Mucosa of stomach (tissue), 1 donor: Measurements from ENCODE around the gene VAV3.

ENCODE experiments used
- H3K27me3 ChIP-seq: one replicate; pipeline ENCODE4 v1.7.0; 2013; ENCODE audit warnings: mild to moderate bottlenecking, low read length; ENCODE audit not compliant: control insufficient read depth, insufficient read depth
- H3K36me3 ChIP-seq: one replicate; pipeline ENCODE4 v1.7.0; 2013; ENCODE audit warnings: low read length; ENCODE audit not compliant: control insufficient read depth, insufficient read depth
- H3K4me1 ChIP-seq: one replicate; pipeline ENCODE4 v1.7.0; 2013; ENCODE audit warnings: mild to moderate bottlenecking, low read length; ENCODE audit not compliant: control insufficient read depth, insufficient read depth
- H3K4me3 ChIP-seq: one replicate; pipeline ENCODE4 v1.7.0; 2013; ENCODE audit warnings: low read length
- H3K9ac ChIP-seq: one replicate; pipeline ENCODE4 v1.7.0; 2013; ENCODE audit warnings: mild to moderate bottlenecking, low read length, moderate library complexity
- H3K9me3 ChIP-seq: one replicate; pipeline ENCODE4 v1.7.0; 2013; ENCODE audit warnings: mild to moderate bottlenecking, low read length, moderate library complexity; ENCODE audit not compliant: control insufficient read depth
- donor health status: Pancreatic carcinoma.

VAV3 gene

DNA sequence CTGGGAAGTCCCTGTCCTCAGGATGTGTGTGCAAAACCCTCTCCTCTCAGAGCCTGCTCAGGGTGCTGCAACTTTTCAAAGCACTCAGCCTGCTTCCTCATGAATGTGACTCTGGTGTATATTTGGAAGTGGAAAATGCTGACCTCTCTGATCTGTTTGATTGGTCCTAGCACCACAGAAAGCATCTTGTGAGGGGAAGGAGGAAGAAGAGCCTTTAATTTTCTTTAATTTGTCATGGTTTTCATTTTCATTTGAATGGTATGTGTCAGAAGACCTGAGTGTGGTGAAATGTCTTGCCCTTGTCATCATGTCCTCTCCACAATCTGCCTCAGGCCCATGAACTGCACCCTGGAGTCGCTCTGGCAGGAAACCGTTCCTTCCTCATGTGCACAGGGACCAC lies 440.7 kb downstream of the VAV3 start:
- Histone ChIP-seq H3K27me3 (no peaks in the 10 kb centered on the region), H3K4me3 (no peak overlapping the region), H3K4me1 (no peaks in the 10 kb centered on the region), H3K36me3 (no peaks in the 10 kb centered on the region), H3K9me3 (no peaks in the 10 kb centered on the region), H3K9ac (no peak overlapping the region)

DNA sequence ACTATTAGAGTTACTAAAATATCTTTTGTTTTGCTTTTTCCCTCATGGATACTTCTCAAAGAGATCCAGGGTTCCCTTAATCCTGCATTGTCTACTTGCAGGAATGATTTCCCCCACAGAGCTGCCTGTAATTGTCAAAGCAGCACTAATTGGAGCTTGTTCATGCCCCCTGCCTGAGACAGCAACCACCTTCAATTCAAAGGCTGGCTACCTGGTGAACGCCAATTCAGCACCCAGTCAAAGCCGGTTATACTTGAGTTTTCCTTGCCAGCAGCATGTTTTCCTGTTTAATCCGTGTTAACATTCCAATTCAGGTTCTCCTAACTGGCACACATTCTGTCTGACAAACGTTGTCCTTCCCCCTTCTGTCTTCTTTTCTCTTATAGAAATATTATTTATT lies 441.2 kb downstream of the VAV3 start:
- Histone ChIP-seq H3K9ac (no peak overlapping the region), H3K4me3 (no peak overlapping the region), H3K27me3 (no peaks in the 10 kb centered on the region), H3K36me3 (no peaks in the 10 kb centered on the region), H3K9me3 (no peaks in the 10 kb centered on the region), H3K4me1 (no peaks in the 10 kb centered on the region)

DNA sequence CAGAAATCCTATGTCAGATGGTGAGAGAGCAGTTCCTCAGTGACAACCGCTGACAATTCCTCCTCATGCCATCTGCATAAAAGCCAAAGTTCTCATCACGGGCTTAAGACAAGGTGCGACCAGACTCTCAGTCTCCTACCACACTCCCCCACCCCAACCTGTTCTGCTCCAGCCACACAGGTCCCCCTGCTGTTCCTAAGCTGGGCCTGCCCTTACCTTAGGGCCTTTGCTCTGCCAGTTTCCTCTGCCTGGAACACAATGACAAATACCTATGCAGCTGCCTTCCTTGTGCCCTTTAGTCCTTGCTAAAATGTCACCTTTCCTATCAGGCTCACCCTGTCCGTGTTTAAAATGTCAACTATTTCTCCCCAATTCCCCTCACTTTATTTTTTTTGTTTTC lies 441.9 kb downstream of the VAV3 start:
- Histone ChIP-seq H3K9me3 (no peaks in the 10 kb centered on the region), H3K27me3 (no peaks in the 10 kb centered on the region), H3K36me3 (no peaks in the 10 kb centered on the region), H3K9ac (no peak overlapping the region), H3K4me3 (no peak overlapping the region), H3K4me1 (no peaks in the 10 kb centered on the region)
